Measurements from ENCODE around the gene SLC7A10.

- TF ChIP-seq CTCF (IDR thresholded peaks at IDR 0.05) (no peak), POLR2AphosphoS5 (IDR thresholded peaks at IDR 0.05; ENCODE audit: low read depth, low read length) (no peak), TCF7L2 (IDR thresholded peaks at IDR 0.05; ENCODE audit: low read depth, low read length) (no peak), SIN3A (IDR thresholded peaks at IDR 0.05; ENCODE audit: borderline replicate concordance, insufficient read depth, low read depth, low read length) (no peak)
- TF ChIP-seq, protein P1, sequence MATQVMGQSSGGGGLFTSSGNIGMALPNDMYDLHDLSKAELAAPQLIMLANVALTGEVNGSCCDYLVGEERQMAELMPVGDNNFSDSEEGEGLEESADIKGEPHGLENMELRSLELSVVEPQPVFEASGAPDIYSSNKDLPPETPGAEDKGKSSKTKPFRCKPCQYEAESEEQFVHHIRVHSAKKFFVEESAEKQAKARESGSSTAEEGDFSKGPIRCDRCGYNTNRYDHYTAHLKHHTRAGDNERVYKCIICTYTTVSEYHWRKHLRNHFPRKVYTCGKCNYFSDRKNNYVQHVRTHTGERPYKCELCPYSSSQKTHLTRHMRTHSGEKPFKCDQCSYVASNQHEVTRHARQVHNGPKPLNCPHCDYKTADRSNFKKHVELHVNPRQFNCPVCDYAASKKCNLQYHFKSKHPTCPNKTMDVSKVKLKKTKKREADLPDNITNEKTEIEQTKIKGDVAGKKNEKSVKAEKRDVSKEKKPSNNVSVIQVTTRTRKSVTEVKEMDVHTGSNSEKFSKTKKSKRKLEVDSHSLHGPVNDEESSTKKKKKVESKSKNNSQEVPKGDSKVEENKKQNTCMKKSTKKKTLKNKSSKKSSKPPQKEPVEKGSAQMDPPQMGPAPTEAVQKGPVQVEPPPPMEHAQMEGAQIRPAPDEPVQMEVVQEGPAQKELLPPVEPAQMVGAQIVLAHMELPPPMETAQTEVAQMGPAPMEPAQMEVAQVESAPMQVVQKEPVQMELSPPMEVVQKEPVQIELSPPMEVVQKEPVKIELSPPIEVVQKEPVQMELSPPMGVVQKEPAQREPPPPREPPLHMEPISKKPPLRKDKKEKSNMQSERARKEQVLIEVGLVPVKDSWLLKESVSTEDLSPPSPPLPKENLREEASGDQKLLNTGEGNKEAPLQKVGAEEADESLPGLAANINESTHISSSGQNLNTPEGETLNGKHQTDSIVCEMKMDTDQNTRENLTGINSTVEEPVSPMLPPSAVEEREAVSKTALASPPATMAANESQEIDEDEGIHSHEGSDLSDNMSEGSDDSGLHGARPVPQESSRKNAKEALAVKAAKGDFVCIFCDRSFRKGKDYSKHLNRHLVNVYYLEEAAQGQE (IDR thresholded peaks at IDR 0.05; ENCODE audit: insufficient read depth in 1 of 2, low read depth in 2 of 2, low read length in 1 of 2): no peak
Observed at GRCh38 chr19:33252971-33253370, 27.3 kb upstream of the SLC7A10 start.

All from Panc1 (cell line).